Measurements from ENCODE around the gene KITLG. TPM values are rescaled to one million over a fixed set of nuclear protein-coding genes. Genes with fewer than 3 reads are reported as not detected.

KITLG gene
- total and polyA plus RNA-seq, 8 donors, result 1.5 to 14.3 (median 5.1) TPM

- no peak for FAIRE-seq
- Histone ChIP-seq H3K27ac (no peak overlapping the region), H3K27me3 (no peaks in the 10 kb centered on the region), H3K9me3 (no peaks in the 10 kb centered on the region), H3K36me3 (no peaks in the 10 kb centered on the region), H3K4me1 (no peaks in the 10 kb centered on the region), H3K4me3 (no peak overlapping the region)
- no peak for TF ChIP-seq CTCF (IDR thresholded peaks at IDR 0.05)
- intact Hi-C loops (cut with DNase I), result no loop called here
- 41 to 48% methylated on average over 1 of the region's 1 CpG for WGBS, 2 donors
- no peak for DNase-seq
- no peak for ATAC-seq
Measured at GRCh38 chr12:88444481-88444880, 135.8 kb downstream of the KITLG start.

All from pancreas (tissue), 10 donors.